GM21723 (cell line): ENCODE results near the gene NUSAP1.
A peak's percentile ranks its signal among the peaks of the same experiment; 100 is the strongest.
"Not testable (repeated sequence)": the region's sequence is repeated elsewhere in the genome, so short reads cannot be mapped to it uniquely, and the experiment has no call there.

Experiments used
- ATAC-seq: cut with Tn5 transposase; IDR thresholded peaks from one replicate; pipeline ENCODE4 v1.9.1; 2021; ENCODE audit warnings: mild to moderate bottlenecking, moderate library complexity; ENCODE audit not compliant: unreplicated experiment

The NUSAP1 gene, protein sequence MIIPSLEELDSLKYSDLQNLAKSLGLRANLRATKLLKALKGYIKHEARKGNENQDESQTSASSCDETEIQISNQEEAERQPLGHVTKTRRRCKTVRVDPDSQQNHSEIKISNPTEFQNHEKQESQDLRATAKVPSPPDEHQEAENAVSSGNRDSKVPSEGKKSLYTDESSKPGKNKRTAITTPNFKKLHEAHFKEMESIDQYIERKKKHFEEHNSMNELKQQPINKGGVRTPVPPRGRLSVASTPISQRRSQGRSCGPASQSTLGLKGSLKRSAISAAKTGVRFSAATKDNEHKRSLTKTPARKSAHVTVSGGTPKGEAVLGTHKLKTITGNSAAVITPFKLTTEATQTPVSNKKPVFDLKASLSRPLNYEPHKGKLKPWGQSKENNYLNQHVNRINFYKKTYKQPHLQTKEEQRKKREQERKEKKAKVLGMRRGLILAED

DNA sequence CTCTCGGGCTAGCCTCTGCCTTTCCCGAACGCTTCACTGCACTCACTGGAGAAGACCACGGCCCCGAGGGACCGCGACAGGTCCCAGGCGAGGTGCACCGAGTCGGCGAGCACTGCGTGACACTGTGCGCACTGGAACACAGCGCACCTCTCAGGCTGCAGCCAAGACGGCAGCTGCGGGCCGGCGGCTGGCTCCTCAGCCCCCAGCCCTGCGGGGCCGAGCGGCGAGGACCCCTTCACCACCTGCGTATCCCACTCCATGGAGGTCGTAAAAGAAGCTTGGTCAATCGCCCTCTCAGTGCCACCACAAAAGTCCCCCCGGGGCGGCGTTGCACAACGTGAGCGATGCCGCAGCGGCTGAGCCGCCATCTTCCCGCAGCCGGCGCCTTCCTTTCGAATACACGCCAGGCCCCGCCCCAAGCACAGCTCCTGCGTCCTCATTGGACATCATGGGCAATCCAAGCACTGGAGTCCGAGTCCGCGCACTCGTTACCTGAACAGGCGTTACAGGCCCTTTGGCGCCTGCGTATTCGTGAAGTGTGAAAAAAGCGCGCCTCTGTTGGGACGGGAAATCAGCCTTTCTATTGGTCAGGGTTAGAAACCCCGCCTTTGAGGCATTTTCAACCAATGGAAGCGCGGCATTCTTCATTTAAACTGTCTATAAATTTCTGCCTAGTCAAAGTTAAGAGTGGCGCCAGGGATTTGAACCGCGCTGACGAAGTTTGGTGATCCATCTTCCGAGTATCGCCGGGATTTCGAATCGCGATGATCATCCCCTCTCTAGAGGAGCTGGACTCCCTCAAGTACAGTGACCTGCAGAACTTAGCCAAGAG lies at the start of gene NUSAP1, which contains the start of gene OIP5:
Gene NUSAP1, plus strand, starts transcription at position 688 of the 832 bp plus-strand sequence. Its CDS starts 77 bp downstream, at position 765.
Gene OIP5, minus strand, starts transcription at position 398 of the 832 bp plus-strand sequence. Its CDS starts 30 bp downstream, at position 368.
- ATAC-seq, result peak; percentile 87

DNA sequence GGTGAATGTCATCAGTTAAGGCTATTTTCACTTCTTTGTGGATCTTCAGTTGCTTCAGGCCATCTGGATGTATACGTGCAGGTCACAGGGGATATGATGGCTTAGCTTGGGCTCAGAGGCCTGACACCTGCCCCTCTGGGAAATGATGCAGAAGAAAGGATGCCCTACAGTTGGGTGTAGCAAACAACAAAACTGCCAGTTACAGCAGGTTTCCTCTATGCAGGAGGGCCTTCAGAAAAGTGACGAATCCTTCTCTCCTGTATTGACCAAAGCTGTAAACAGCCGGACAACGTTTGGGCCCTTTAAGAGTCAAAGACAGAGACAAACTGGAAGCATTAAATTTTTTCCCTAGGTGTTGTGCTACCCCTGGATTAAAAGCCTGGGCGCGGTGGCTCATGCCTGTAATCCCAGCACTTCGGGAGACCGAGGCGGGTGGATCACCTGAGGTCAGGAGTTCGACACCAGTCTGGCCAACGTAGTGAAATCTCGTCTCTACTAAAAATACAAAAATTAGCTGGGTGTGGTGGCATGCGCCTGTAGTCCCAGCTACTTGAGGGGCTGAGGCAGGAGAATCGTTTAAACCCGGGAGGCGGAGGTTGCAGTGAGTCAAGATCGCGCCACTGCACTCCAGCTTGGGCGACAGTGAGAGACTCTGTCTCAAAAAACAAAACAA lies 49.6 kb upstream of the NUSAP1 start:
- not testable (repeated sequence) for ATAC-seq

DNA sequence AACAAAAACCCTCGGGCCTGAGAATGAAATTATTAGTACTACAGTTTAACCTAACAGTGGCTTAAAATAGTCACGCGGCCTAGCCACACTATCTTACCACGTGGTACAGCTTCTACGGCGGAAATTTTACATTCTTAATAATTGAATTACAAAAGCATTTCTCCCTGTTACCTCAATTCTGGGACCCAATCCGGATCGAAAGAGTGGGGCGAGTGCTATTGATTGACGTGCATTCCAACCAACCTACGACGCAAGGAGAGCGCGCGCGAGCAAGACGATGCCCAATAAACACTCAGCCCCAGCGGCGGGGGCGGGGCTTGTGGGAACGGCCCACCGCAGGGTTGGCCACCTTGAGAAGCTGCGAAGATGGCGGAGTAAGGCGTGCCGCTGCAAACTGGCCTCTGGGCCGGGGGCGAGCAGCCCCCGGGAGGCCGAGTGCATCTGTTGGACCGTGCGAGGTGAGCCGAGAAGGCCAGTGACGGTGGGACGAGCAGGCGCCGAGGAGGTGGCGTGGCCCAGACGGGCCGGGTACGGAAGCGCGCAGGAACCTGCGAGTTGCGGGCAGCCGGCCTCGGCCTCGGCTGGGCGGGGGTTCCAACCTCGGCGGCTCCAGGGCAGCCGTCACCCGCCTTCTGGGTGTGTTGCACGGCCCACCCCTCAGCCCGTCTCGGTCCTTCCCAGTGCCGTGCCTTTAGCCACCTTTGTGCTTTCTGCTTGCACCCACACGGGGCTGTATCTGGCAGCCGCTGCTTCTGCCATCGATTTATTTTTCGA lies 48.8 kb upstream of the NUSAP1 start:
- ATAC-seq, result peak; percentile 95

DNA sequence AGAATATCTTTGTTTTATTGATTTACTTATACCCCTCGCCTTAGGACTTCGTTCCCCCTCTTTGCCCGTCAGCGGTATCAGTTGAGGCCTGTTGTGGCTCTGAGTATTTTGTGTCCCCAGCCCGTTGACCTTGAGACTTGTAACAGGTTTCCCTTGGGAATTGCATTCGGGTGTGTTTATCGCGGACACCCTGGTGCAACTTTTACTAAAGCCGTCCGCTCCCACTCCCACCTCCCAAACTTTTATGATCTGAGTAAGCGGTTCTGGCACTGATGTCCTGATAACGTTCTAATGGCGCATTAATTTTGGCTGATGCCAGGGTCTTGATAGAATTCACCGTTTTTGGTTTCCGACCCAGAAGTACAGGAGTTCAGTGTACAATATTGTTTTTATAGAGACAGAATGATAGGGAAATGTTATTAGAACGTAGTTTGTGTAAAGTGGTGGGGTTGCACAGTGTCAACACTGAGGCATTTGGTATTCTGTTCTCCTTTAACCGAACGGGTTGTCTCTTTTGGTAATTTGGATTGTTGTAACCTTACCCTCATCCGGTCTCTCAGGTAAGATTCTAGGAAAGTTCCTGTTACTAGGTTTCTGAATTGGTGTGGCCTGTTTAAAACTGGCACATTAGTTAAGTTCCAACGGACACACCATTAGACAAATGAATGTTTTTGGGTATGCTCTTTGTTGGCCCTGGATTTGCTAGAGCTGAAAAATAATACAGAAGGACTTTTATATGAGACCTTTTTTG lies 48.1 kb upstream of the NUSAP1 start:
- ATAC-seq, result no peak

DNA sequence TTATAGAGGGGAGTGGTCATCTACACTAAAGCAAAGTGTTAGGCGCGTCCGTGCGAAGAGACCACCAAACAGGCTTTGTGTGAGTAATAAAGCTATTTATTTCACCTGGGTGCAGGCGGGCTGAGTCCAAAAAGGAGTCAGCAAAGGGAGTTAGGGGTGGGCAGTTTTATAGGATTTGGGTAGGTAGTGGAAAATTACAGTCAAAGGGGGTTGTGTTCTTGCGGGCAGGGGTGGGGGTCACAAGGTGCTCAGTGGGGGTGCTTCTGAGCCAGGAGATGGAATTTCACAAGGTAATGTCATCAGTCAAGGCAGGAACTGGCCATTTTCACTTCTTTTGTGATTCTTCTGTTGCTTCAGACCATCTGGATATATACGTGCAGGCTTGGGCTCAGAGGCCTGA lies 47.4 kb upstream of the NUSAP1 start:
- ATAC-seq, result no peak

DNA sequence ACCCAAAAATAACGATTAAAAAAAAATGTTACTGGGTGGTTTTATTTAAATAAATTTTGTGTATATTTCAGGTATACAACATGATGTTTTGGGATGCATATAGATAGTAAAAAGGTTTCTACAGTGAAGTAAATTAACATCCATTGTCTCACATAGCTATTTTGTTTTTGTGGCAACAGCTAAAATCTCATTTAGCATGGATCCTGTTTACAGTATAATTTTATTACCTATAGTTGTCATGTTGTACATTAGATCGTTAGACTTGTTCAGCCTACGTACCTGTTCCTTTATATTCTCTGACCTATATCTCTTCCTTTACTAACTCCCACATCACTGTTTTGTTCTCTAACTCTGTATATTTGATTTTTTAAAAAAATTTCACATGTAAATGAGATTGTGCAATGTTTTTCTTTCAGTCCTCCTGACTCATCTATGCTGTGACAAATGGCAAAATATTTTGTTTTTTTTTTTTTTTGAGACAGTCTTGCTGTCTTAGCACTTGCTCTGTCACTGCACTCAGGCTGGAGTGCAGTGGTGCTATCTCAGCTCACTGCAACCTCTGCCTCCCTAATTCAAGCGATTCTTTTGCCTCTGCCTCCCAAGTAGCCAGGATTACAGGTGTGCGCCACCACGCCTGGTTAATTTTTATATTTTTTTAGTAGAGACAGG lies 45.9 kb upstream of the NUSAP1 start:
- ATAC-seq, result no peak

DNA sequence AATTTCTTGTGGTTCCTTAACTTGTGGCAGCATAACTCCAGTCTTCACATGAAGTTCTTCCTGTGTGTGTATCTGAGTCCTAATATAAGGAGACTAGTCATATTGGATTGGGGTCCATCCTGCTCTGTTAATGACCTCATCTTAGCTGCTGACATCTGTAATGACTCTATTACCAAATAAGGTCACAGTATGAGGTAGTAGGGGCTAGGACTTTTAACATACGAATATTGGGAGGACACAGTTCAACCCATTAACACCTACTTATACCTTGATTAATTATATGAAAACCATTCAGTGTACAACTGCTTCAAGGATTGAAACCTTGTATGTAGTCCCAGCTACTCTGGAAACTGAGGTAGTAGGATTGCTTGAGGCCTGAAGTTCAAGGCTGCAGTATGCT lies 44.2 kb upstream of the NUSAP1 start:
- no peak for ATAC-seq

DNA sequence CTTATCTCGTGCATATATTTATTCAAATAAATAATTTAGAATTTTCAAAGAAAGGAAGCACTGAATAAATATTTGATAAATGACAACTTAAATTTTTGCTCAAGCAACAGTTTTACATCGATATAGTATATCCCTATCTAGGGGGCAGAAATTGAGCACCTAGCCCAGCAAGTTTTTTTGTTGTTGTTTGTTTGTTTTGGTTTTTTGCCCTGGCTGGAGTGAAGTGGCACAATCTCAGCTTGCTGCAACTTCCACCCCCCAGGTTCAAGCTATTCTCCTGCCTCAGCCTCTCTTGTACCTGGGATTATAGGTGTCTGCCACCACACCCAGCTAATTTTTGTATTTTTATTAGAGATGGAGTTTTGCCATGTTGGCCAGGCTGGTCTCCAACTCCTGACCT lies 42.7 kb upstream of the NUSAP1 start:
- no peak for ATAC-seq

DNA sequence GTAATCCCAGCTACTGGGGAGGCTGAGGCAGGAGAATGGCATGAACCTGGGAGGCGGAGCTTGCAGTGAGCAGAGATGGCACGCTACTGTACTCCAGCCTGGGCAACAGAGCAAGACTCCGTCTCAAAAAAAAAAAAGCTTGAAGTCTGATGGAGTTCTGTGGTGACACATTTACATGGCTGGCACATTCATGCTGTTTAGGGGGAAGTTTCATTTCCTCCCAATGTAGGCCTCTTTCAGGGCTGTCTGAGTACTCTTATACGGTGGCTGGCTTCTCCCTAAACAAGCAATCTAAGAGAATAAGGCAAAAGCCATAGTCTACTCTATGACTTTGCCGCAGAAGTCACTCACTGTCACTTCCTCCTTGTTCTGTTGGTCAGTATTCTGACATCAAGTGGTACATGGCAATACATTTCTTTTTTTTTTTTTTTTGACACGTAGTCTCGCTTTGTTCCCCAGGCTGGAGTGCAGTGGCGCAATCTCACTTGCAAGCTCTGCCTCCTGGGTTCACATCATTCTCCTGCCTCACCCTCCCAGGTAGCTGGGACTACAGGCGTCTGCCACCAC lies 41.5 kb upstream of the NUSAP1 start:
- peak; percentile 72 for ATAC-seq

DNA sequence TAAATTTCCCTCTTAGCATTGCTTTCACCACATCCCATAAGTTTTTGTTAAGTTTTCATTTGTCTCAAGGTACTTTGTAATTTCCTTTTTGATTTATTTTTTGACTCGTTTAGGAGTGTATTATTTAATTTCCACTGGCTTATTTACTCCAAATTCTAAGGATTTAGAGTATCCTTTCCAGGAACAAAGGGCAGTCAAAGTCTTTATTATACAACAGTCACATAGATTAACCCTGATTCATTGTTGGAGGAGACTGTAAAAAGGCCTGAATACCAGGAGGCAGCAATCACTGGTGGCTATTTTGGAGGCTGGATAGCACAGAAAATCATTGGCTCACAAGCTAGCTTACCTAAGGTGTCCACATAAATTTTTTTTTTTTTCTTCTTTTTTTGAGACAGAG lies 40.2 kb upstream of the NUSAP1 start:
- no peak for ATAC-seq

DNA sequence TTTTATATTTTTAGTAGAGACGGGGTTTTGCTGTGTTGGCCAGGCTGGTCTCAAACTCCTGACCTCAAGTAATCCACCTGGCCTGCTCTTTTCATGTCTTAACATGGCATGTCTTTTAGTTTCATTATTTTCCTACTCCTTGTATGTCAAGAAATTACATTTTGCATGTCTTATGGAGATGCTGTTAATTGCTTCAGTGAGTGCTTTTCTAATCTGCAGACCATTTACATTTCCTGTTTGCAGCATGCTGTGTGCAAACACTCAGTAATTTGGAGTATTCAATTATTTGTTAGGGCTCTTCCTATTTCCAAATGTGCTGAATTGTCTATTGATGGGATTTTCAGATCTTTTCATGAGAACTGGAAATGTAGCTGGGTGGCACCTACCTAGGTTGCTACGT lies 31.5 kb upstream of the NUSAP1 start:
- not testable (repeated sequence) for ATAC-seq

DNA sequence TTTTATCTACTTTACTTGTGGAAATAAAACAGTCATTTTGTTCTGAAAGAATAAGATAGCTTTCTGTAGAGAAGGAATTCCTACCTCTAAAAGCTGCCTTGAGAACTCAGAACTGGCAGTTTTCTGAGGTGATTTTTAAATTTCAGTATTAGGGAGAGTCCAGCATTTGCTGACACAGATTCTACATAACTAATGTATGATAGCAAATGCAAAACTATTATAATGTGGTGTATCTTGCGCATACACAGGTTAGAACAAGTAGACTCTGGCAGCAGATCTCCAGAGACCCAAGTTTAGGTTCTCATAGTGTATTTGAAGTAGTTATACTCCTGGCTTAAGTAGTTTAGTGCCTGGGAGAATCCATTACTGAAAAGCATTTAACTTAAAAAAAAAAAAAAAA lies 31.1 kb upstream of the NUSAP1 start:
- no peak for ATAC-seq

DNA sequence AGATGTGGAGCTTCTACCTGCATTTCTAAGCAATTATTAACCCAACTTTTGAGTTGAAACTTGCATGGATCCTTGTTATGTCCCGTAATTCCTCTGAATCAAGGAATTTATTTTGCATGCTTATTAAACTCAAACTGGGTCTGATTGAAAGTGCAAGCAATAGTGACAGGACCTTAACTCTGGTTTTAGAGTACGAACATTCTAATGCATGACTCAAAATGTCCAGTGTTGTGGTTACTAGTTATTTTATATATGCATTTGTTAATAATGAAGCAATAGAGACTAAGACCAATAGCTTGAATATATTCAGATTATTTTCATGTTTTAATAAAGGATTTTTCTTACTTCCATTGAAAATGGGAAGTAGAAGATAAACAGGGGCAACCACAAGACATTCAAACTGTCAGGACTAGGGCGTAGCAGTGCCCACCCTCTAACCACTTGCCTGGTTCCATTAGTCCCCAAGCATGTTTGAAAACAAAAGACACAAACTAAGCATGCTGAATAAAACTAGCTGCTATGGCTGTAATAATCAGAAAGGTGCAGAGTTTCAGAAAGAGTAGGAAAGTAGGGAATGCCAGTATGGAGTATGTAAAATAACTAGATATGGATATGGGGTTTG lies 28.4 kb upstream of the NUSAP1 start:
- ATAC-seq, result no peak

DNA sequence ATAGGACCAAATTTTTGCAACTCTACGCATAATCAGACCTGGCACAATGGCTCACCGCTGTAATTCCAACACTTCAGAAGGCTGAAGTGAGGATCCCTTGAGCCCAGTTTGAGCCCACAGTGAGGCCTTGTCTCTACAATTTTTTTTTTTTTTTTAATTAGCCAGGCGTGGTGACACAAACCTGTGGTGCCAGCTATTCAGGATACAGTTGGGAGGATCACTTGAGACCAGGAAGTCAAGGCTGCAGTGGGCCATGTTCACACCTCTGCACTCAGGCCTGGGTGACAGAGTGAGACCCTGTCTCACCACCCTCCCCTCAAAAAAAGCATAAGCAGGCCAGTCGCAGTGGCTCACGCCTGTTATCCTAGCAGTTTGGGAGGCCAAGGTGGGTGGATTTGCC lies 25.0 kb upstream of the NUSAP1 start:
- ATAC-seq, result no peak

DNA sequence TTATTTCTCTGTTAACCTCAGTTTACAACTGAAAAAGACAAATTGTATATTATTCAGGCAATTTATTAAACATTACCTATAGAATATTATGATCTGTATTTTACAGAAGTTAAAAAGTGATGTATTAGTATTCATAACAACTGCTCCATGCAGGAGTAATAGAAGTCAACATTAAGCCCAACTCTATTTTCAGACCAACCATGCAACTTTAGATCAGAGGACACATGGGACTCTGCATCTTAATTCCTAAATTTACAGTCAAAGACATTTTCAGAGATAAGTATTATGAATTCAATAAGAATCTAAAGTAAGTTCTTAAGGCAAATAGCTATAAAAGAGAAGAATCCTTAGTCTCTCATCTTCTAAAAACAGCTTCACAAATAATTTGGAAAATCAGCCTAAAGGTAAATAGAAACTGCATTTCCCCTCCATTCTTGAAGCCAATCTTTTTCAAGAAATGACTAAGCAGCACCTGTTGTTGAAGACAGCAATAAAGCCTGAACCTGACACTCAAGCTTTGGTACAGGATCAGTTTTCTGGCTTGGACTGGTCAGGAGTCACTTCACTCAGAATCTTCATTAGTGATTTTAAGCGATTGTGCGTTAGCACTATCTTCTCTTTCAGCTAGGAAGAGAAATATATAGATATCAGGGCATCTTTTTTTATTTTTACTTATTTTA lies 23.3 kb upstream of the NUSAP1 start:
- ATAC-seq, result no peak

DNA sequence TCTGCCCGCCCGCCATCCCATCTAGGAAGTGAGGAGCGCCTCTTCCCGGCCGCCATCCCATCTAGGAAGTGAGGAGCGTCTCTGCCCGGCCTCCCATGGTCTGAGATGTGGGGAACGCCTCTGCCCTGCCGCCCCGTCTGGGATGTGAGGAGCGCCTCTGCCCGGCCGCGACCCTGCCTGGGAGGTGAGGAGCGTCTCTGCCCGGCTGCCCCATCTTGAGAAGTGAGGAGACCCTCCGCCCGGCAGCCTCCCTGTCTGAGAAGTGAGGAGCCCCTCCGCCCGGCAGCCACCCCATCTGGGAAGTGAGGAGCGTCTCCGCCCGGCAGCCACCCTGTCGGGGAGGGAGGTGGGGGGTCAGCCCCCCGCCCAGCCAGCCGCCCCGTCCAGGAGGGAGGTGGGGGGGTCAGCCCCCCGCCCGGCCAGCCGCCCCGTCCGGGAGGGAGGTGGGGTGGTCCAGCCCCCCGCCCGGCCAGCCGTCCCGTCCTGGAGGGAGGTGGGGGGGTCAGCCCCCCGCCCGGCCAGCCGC lies 11.8 kb upstream of the NUSAP1 start:
- not testable (repeated sequence) for ATAC-seq

DNA sequence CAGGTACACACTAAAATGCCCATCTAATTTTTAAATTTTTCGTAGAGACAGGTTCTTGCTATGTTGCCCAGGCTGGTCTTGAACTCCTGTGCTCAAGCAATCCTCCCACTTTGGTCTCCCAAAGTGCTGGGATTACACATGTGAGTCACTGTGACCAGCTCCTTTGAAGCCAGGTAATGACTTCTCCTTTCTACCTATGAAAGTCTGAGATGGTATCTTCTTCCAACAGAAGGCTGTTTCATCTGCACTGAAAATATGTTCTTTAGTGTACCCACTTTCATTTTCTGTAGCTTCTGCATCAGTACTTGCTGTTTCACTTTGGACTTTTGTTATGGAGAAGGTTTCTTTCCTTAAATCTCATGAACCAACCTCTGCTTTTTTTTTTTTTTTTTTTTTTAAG lies 9.1 kb upstream of the NUSAP1 start:
- no peak for ATAC-seq

DNA sequence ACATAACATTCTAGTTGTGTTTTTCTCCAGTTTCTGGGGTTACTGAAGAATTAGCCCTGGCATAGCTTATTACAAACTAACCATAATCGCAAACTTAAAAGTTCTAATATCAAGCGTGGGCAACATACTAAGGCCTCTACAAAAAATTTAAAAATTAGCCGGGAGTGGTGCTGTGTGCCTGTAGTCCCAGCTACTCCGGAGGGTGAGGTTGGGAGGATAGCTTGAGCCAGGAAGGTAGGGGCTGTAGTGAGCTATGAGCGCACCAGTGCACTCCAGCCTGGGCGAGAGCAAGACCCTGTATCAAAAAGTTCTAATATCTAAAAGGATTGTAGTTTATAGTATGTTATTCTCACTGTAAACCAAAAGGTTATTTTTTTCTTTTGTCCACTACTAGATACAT lies 1.4 kb upstream of the NUSAP1 start:
- ATAC-seq, result no peak
